ENCODE measurements around the gene IQSEC3. TPM values are rescaled to one million over a fixed set of nuclear protein-coding genes. Genes with fewer than 3 reads are reported as not detected.

IQSEC3 gene
- polyA plus RNA-seq, 1 donor from 2014 or later, result not detected

DNA sequence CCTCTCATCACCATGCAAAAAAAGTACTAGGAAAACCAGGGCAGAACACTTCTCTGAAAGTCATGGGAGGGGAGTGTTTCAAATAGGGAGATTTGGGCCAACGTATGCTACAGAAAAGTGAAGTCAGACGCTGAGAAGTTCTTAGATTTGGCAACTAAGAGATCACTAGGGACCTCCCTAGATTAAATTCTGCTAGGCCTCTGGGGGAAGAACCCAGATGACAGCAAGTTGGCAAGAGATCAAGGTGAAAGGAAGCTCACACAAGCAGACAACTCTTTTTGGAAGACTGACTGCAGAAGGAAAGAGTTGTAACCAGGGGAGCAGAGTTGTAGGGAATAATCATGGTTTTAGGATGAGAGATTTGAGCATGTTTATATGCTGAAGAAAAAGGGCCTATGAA lies 20.7 kb downstream of the IQSEC3 start:
- Mint-ChIP-seq H3K27me3 (peaks cover 3% of the 10 kb centered on the region), H3K27ac (no peak overlapping the region), H3K9me3 (peaks cover 5 to 13% (median 8%) of the 10 kb centered on the region in 3 donors), H3K4me3 (peak overlapping the region in 1 of 4 donors; percentile 15), H3K36me3 (no peaks in the 10 kb centered on the region), H3K4me1 (no peaks in the 10 kb centered on the region)

GRCh38 chr12:87856-88255 lies 21.3 kb downstream of the IQSEC3 start:
- no peaks in the 10 kb centered on the region for H3K36me3 Mint-ChIP-seq
- H3K27ac Mint-ChIP-seq, result no peak overlapping the region
- peaks cover 3% of the 10 kb centered on the region for H3K27me3 Mint-ChIP-seq
- H3K4me1 Mint-ChIP-seq, result no peaks in the 10 kb centered on the region
- H3K9me3 Mint-ChIP-seq, result peaks cover 5 to 13% (median 8%) of the 10 kb centered on the region in 3 donors
- H3K4me3 Mint-ChIP-seq, result no peak overlapping the region

- Mint-ChIP-seq H3K27ac (no peak overlapping the region), H3K4me3 (no peak overlapping the region), H3K9me3 (peaks cover 5 to 13% (median 9%) of the 10 kb centered on the region in 3 donors), H3K27me3 (peaks cover 5% of the 10 kb centered on the region), H3K36me3 (no peaks in the 10 kb centered on the region), H3K4me1 (peaks cover 4 to 5% (median 4%) of the 10 kb centered on the region in 3 donors)
These were observed 23.1 kb downstream of the IQSEC3 start for GRCh38 chr12:89653-90052.

- H3K4me3 Mint-ChIP-seq, result no peak overlapping the region
- peaks cover 4 to 6% (median 5%) of the 10 kb centered on the region in 3 donors for H3K4me1 Mint-ChIP-seq
- H3K36me3 Mint-ChIP-seq, result no peaks in the 10 kb centered on the region
- H3K9me3 Mint-ChIP-seq, result peaks cover 5 to 13% (median 9%) of the 10 kb centered on the region in 3 donors
- peaks cover 5% of the 10 kb centered on the region for H3K27me3 Mint-ChIP-seq
- no peak overlapping the region for H3K27ac Mint-ChIP-seq
These were observed 24.6 kb downstream of the IQSEC3 start for GRCh38 chr12:91213-91612.

DNA sequence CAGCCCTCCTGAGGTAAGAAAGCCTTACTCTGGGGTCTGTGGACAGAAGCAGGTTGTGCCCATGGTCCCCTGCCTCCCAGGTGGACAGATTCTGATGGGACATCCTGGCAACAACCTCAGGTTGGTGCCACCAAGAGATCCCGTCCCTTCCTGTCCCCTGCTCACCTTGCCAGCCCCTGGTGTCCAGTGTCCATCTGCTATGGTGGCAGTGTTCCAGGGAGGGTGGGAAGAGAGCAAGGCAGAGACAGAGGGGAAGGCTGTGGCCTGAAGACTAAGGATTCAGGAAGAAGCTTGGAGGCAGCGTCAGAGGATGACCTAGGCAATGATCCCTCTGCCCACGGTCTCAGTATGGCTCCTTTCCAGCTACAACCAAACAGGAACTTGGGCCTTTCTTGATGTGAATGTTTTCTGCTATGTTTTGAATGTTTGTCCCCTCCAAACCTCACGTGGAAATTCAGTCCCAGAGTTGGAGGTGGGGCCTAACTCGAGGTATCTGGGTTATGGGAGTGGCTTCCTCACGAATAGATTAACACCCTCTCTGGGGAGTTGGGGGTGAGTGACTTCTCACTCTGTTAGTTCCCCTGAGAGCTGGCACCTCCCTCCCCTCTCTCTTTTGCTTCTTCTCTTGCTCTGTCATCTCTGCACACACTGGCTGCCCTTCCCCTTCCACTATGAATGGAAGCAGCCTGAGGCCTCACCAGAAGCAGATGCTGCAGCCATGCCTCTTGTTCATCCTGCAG lies 26.9 kb downstream of the IQSEC3 start:
- Mint-ChIP-seq H3K27ac (no peak overlapping the region), H3K4me1 (peaks cover 4 to 6% (median 5%) of the 10 kb centered on the region in 3 donors), H3K36me3 (no peaks in the 10 kb centered on the region), H3K27me3 (peaks cover 4% of the 10 kb centered on the region), H3K9me3 (peaks cover 5 to 13% (median 9%) of the 10 kb centered on the region in 3 donors), H3K4me3 (no peak overlapping the region)

- Mint-ChIP-seq H3K27me3 (peaks cover 10% of the 10 kb centered on the region), H3K36me3 (no peaks in the 10 kb centered on the region), H3K27ac (no peak overlapping the region), H3K4me3 (no peak overlapping the region), H3K9me3 (peaks cover 0 to 2% (median 2%) of the 10 kb centered on the region in 3 donors), H3K4me1 (peaks cover 4 to 6% (median 5%) of the 10 kb centered on the region in 3 donors)
These were observed 30.0 kb downstream of the IQSEC3 start for GRCh38 chr12:96543-96942.

GRCh38 chr12:98924-99352 lies 32.4 kb downstream of the IQSEC3 start:
- H3K4me1 Mint-ChIP-seq, result peaks cover 0 to 2% (median 2%) of the 10 kb centered on the region in 3 donors
- peaks cover 8% of the 10 kb centered on the region for H3K27me3 Mint-ChIP-seq
- H3K27ac Mint-ChIP-seq, result no peak overlapping the region
- no peak overlapping the region for H3K4me3 Mint-ChIP-seq
- no peaks in the 10 kb centered on the region for H3K36me3 Mint-ChIP-seq
- H3K9me3 Mint-ChIP-seq, result peaks cover 0 to 2% (median 0%) of the 10 kb centered on the region in 3 donors

DNA sequence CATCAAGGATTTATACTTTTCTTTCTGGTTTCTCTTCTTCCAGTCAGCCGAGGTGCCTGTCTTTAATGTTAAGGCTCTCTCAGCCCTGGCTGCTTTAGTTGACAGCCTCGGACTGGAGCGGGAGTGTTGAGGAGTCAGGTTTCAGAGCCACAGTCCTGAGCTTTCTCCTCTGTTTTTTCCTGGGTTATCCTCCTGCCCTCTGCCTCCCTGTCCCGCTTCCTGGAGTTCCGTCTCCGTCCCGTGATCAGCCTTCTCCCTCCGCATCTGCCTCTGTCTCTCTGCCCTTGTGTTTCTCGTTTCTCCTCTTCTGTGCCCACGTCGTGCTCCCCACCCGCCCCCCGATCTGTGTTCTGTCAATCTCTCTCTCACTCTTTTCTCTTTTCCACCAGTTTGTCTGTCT lies 33.0 kb downstream of the IQSEC3 start:
- Mint-ChIP-seq H3K9me3 (peaks cover 0 to 2% (median 0%) of the 10 kb centered on the region in 3 donors), H3K36me3 (no peaks in the 10 kb centered on the region), H3K4me1 (peaks cover 0 to 2% (median 0%) of the 10 kb centered on the region in 3 donors), H3K27me3 (peaks cover 8% of the 10 kb centered on the region), H3K4me3 (no peak overlapping the region), H3K27ac (peak overlapping the region in 1 of 3 donors; percentile 73)

DNA sequence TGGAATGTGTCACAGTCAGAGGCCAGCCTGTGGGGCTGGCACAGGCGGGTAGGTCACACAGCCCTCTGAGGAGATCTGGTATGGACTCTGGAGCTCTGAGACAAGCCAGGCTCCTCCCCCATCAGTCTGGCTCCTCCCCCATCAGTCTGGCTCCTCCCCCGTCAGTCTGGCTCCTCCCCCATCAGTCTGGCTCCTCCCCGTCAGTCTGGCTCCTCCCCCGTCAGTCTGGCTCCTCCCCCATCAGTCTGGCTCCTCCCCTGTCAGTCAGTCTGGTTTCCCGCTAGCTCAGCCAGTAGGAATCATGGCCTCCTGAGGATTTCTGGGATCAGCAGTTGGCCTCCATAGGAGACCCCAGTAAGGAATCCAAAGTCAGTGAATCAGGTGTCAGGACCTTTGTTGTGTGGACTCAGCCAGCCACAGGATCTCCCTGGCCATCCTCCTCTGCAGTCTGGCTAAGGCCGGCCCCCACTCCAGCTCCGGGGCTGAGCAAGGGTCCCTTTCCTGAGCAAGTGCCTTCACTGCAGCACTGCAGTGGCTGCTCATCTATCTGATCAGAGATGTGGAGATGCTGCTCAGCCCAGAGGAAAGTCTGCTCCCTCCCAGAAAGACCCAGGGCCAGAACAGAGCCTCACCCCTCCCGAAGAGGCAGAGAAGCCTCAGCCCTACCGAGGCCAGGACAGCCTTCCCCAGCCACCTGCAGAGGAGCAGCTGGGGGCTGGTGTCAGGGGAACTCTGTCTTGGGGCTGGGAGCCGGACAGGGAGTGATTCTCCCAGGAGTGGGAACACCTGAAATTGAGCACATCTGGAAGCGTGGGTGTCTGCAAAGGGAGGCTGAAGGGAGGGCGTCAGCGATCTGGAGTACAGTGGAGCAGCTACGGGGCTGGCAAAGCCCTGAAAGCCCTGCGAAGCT lies 35.7 kb downstream of the IQSEC3 start:
- peak overlapping the region in 1 of 4 donors; percentile 54 for H3K4me3 Mint-ChIP-seq
- H3K27me3 Mint-ChIP-seq, result peaks cover 6% of the 10 kb centered on the region

DNA sequence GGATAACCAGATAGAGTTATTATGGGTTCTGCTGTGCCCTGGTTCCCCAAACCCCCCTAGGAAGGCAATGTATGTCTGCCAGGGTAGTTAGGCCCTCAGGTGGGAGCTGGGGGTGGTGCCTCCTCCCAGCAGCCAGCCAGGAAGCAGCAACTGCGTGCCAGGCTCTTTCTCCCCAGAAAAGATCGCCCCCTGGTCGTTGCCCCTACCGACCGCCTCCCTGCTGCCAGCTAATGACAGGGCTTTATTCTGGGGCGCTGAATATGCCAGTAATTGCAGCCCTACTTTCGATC lies 36.3 kb downstream of the IQSEC3 start:
- Mint-ChIP-seq H3K9me3 (peaks cover 0 to 2% (median 0%) of the 10 kb centered on the region in 3 donors), H3K36me3 (no peaks in the 10 kb centered on the region), H3K27me3 (peaks cover 6% of the 10 kb centered on the region), H3K27ac (no peak overlapping the region), H3K4me3 (no peak overlapping the region), H3K4me1 (peaks cover 11 to 14% (median 12%) of the 10 kb centered on the region in 3 donors)

More for the DNA sequence above, 35.7 kb downstream of the IQSEC3 start:
- Mint-ChIP-seq H3K36me3 (no peaks in the 10 kb centered on the region), H3K27ac (no peak overlapping the region), H3K9me3 (peaks cover 0 to 2% (median 0%) of the 10 kb centered on the region in 3 donors), H3K4me1 (peaks cover 11 to 14% (median 12%) of the 10 kb centered on the region in 3 donors)

- Mint-ChIP-seq H3K4me1 (peaks cover 11 to 14% (median 12%) of the 10 kb centered on the region in 3 donors), H3K27ac (no peak overlapping the region)
These were observed 36.8 kb downstream of the IQSEC3 start for GRCh38 chr12:103169-103981.

DNA sequence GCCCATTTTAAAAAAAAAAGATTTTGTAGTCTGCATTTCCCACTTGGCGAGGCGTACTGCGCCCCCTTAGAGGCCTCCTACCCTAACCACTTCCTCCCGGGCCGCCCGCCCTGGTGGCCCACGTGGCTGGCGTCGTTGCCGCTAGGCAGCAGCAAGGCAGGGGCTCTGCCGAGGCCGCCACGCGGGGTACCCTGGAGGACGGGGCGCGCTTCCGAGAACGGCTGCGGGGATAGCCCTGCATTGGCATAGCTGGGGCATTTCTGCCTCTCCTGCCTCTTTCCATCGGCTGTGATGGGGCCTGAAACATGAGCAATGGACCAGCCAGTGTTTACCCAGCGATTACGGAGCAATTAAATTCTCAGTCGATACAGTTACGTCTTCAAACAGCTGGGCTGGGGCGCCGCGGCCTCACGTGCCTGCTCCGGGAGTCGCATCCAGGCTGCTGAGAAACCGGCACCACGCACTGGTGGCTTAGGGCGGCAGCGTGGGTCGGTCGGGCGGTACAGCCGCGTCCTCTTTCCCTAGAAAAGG lies 38.0 kb downstream of the IQSEC3 start:
- Mint-ChIP-seq H3K4me1 (peaks cover 12 to 18% (median 16%) of the 10 kb centered on the region in 3 donors), H3K9me3 (no peaks in the 10 kb centered on the region), H3K4me3 (no peak overlapping the region), H3K27ac (no peak overlapping the region), H3K36me3 (no peaks in the 10 kb centered on the region), H3K27me3 (peaks cover 2% of the 10 kb centered on the region)

More at GRCh38 chr12:103169-103981, 36.8 kb downstream of the IQSEC3 start:
- H3K4me3 Mint-ChIP-seq, result peak overlapping the region in 1 of 4 donors; percentile 30
- no peaks in the 10 kb centered on the region for H3K36me3 Mint-ChIP-seq
- H3K9me3 Mint-ChIP-seq, result peaks cover 0 to 2% (median 0%) of the 10 kb centered on the region in 3 donors
- peaks cover 6% of the 10 kb centered on the region for H3K27me3 Mint-ChIP-seq

DNA sequence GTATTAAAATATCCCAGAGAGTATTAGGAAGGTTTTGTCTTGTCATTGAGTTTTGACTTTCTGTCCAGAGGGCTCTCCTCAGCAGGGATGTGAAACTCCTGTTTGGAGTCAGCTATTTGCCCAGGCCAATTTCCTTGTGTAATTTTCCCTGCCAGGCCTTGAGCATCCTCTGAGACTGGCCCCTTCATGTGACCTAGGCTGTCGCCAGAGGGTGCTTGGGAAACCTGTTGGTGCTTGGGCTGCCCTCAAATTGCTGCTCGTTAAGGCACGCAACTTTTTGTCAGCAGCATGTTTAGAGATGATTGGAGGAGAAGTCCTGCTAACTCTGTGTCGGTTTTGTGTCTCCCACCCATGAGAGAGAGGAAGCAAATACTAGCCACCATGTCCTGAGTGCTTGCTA lies 39.1 kb downstream of the IQSEC3 start:
- Mint-ChIP-seq H3K9me3 (no peaks in the 10 kb centered on the region), H3K27me3 (peaks cover 1% of the 10 kb centered on the region), H3K4me3 (no peak overlapping the region), H3K27ac (peak overlapping the region in 1 of 3 donors; percentile 9), H3K4me1 (peaks cover 12 to 24% (median 20%) of the 10 kb centered on the region in 3 donors), H3K36me3 (no peaks in the 10 kb centered on the region)

GRCh38 chr12:106118-106591 lies 39.6 kb downstream of the IQSEC3 start:
- peaks cover 12 to 24% (median 20%) of the 10 kb centered on the region in 3 donors for H3K4me1 Mint-ChIP-seq

More at GRCh38 chr12:106118-106591, 39.6 kb downstream of the IQSEC3 start:
- Mint-ChIP-seq H3K4me3 (peak overlapping the region in 1 of 4 donors; percentile 30), H3K27ac (peak overlapping the region in 2 of 3 donors; percentile 9 to 64), H3K36me3 (no peaks in the 10 kb centered on the region), H3K27me3 (no peaks in the 10 kb centered on the region), H3K9me3 (no peaks in the 10 kb centered on the region)

Measured in IgD-negative memory B cell (primary cell).